Activated T-cell treated with anti-CD3 and anti-CD28 coated beads for 4 hours (primary cell): ENCODE results near the gene CHEK1.
"Not testable (repeated sequence)": the region's sequence is repeated elsewhere in the genome, so short reads cannot be mapped to it uniquely, and the experiment has no call there.

Experiments used
- DNase-seq: peaks from one replicate; pipeline ENCODE4 v3.0.0-alpha.2; 2020

Gene CHEK1

GRCh38 chr11:125701858-125702621 is 77.1 kb downstream of the CHEK1 start:
- no peak for DNase-seq

DNA sequence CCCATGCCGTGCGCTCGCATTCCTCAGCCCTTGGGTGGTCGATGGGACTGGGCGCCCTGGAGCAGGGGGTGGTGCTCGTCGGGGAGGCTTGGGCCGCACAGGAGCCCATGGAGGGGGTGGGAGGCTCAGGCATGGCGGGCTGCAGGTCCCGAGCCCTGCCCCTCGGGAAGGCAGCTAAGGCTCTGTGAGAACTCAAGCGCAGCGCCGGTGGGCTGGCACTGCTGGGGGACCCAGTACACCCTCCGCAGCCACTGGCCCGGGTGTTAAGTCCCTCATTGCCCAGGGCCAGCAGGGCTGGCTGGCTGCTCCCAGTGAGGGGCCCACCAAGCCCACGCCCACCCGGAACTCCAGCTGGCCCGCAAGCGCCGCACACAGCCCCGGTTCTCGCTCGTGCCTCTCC is 79.7 kb downstream of the CHEK1 start:
- DNase-seq = not testable (repeated sequence)

- no peak for DNase-seq
These were observed 95.8 kb downstream of the CHEK1 start for GRCh38 chr11:125720781-125721180.

- DNase-seq = no peak
These were observed 99.2 kb downstream of the CHEK1 start for GRCh38 chr11:125724125-125724524.
